ENCODE measurements around the gene PGP. TPM values are rescaled to one million over a fixed set of nuclear protein-coding genes. Genes with fewer than 3 reads are reported as not detected.

The PGP gene
- total RNA-seq, 1 donor from 2014 or later, result 19.3 TPM

GRCh38 chr16:2200313-2200712 is 14.3 kb downstream of the PGP start:
- no peak for DNase-seq (ENCODE audit: low read depth, low spot score)

GRCh38 chr16:2199621-2200139 is 15.0 kb downstream of the PGP start:
- no peak for DNase-seq (ENCODE audit: low read depth, low spot score)

- DNase-seq (ENCODE audit: low read depth, low spot score), result no peak
Observed at GRCh38 chr16:2199095-2199494, 15.5 kb downstream of the PGP start.

GRCh38 chr16:2198283-2198682 is 16.4 kb downstream of the PGP start:
- no peak for DNase-seq (ENCODE audit: low read depth, low spot score)

DNA sequence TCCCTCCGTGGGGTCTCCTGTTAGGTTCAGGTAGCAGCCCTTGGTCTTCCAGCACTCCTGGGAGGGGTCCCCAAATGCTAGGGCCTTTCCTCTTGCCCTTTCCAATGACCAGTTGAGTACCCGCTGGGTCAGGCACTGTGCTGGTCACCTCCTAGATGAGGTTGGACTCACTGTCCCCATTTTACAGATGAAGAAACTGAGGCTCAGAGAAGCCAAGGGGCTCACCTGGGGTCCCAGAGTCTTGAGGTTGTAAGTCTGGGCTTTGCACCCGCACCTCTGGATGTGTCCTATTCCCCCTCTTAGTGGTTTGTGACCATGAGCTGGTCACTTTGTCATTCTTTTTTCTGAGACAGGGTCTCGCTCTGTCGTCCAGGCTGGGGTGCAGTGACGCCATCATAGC is 16.9 kb downstream of the PGP start:
- no peak for DNase-seq (ENCODE audit: low read depth, low spot score)

DNA sequence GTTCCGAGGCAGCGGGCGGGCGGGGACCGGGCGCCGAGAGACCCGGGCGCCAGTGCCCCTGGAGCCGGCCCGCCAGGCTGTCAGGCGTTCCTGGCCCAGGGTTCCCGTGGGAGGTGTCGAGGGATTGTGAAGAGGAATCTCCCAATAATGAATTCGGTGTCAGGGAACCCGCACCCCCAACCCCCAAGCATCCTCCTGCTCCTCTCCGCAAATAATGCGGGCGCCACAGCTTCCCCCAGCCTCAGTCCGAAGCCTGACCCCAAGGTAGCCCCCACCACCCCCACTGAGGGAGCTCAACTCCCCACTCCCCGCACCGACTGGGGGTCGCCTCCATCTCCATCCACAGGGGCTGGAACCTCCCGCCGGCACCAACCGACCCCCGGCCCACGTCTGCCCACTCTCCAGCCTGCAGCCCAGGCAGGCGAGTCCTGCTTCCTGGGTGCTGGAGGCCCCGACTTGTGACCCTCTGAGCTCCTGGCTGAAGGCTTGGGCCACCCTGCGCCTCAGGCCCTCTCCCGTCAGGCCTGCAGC is 17.6 kb downstream of the PGP start:
- no peak for DNase-seq (ENCODE audit: low read depth, low spot score)

GRCh38 chr16:2196162-2196980 is 18.3 kb downstream of the PGP start, which contains the start of gene CASKIN1:
CASKIN1 (minus strand) TSS chr16:2196605; CDS start chr16:2196432, 173 bp downstream.
- no peak for DNase-seq (ENCODE audit: low read depth, low spot score)

DNA sequence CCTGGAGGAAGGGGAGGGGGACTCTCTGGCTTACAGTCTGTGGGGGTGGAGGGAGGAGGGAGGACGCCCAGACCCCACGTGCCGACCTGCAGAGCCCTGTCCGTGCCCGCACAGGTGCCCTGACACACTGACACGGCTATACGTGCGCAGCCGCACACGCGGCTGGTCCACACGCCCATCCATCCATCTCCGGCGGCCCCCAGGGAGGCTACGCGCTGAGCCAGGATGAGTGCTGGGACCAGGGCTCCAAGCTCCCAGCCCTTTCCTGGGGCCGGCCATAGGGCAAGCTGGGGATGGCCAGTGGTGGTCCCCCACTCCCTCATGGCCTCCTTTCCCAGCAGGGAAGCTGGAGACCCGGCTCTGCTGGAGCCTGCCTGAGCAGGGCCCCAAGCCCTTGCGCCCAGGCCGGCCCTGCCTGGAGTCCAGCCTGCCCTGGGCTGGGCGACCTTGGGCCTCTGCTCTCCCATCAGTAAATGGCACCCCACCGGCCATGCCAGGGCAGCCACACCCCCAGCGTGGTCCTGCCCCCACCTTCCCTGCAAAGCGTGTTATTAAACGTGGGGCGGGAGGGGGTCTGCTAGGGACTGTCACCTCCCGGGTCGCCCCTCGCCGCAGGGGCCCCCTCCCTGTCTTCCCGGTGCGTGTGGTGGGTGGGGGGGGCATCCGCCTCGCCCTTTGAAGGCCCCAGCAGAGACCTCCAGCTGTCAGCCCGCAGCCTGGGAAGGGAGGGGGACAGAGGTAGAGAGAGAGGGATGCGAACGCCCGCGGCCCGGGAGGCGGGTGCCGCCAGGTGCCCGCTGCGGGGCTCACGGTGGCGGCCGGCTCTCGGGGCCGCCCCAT is 19.1 kb downstream of the PGP start:
- DNase-seq (ENCODE audit: low read depth, low spot score), result no peak

- DNase-seq (ENCODE audit: low read depth, low spot score), result no peak
Observed at GRCh38 chr16:2194852-2195321, 19.8 kb downstream of the PGP start.

DNA sequence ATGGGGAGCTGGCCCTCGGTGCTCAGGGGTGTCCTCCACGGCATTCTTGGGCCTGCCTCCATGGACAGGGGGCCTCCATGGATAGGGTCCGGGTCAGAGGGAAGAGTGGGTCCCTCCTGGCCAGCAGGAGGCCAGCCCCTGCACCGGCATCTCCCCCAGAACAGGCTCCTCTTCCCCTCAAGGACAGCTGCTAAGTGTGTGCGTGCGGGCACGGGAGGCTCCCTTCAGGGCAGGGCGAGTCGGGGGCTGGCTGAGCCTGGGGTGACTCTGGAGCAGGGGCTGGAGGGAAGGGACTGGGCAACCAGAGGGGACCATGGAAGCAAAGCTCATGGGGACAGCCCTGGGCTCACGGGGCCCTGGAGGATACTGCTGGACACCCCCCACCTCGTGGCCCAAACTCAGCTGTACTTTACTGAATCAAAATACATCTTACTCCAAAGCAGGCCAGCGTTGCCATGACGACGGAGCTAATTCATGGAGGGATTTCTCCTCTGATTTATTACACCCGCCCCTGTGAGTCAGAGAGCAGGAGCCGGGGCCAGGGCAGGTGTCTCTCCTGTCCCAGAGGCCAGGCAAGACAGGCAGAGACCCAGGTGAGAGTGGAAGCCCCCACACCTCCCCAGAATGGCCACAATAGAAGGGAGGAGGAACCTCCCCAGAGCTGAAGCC is 20.3 kb downstream of the PGP start:
- no peak for DNase-seq (ENCODE audit: low read depth, low spot score)

DNA sequence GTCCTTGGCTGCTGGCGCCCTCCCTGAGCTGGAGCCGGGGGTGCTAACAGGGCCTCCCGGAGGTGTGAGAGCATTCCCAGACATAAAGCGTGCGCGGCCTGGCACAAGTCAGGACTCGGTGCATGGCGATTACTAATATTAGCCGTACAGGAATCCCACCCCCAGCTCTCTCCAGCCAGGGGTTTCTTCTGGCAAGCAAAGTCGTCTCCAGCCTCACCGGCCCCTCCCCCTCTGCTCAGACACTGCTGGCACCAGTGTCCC is 23.3 kb downstream of the PGP start:
- no peak for DNase-seq (ENCODE audit: low read depth, low spot score)

- DNase-seq (ENCODE audit: low read depth, low spot score), result no peak
Observed at GRCh38 chr16:2190659-2191445, 23.8 kb downstream of the PGP start.

GRCh38 chr16:2190002-2190658 is 24.5 kb downstream of the PGP start:
- no peak for DNase-seq (ENCODE audit: low read depth, low spot score)

DNA sequence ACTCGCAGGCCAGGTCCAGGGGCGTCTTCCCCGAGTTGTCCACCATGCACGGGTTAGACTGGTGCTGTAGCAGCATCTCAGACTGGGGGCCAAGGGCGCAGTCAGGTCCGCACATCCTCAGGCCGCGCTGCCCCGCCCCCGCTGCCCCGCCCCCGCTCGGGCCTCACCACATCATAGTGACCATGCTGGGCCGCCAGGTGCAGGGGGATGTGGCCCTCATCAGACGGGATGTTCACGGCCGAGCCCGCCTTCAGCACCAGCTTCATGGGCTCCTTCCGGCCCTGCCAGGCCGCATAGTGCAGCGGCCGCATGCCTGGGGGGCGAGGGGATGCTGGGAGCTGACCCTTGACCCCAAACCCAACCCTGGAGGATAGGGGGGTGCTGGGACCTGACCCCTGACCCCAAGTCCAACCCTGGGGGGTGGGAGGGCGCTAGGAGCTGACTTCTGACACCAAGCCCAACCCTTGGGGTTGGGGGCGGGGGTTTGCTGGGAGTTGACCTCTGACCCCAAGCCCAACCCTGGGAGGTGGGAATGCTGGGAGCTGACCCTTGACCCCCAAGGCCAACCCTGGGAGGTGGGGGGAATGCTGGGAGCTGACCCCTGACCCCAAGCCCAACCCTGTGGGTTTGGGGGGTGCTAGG is 25.3 kb downstream of the PGP start:
- no peak for DNase-seq (ENCODE audit: low read depth, low spot score)

GRCh38 chr16:2188395-2188794 is 26.2 kb downstream of the PGP start:
- no peak for DNase-seq (ENCODE audit: low read depth, low spot score)

GRCh38 chr16:2187212-2187611 is 27.4 kb downstream of the PGP start:
- no peak for DNase-seq (ENCODE audit: low read depth, low spot score)

DNA sequence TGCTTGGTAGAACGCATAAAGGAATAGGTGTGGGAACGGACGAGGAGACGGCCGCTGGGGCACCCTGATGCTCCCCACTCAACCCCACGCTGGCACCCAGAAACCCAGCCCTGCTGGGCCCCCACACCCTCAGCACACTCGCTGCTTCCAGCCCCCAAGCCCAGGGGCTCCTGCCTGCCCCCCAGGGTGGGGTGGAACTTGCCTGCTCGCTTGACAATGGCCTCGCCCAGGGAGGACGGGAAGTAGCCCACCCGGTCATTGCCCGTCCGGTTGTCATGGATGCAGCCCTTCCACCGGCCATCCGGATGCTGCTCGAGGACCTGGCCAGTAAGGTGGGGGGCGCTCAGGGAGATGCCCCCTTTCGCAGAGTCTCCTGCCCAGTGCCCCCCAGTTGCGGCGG is 28.1 kb downstream of the PGP start:
- DNase-seq (ENCODE audit: low read depth, low spot score), result no peak

DNA sequence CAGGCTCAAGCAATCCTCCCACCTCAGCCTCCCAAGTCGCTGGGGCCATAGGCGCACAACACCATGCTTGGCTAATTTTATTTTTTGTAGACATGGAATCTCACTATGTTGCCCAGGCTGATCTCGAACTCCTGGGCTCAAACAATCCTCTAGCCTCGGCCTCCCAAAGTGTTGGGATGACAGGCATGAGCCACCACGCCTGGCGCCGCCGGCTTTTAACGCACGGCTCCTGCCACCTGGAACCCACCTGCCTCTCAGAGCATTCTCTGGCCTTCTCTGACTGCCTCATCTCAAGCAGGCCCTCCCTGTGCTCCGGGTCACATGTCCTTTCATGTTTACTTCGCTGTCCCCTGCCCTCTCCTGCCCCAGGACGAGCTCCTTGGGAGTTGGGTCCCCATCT is 28.6 kb downstream of the PGP start:
- no peak for DNase-seq (ENCODE audit: low read depth, low spot score)

- DNase-seq (ENCODE audit: low read depth, low spot score), result no peak
Observed at GRCh38 chr16:2184962-2185361, 29.7 kb downstream of the PGP start.

GRCh38 chr16:2184346-2184745 is 30.3 kb downstream of the PGP start:
- no peak for DNase-seq (ENCODE audit: low read depth, low spot score)

All from pulmonary artery endothelial cell (primary cell).